MM.1S (cell line): ENCODE measurements around the gene MYZAP.

ENCODE experiments used
- DNase-seq: peaks from one replicate; pipeline ENCODE4 v3.0.0-alpha.2; 2015
- H2AFZ ChIP-seq: fragments of 300-600 bp; sonication (generic); 2 replicates; pipeline ENCODE4 v1.6.0; 2016; ENCODE audit warnings: antibody characterized with exemption, low read length
- H3F3A ChIP-seq: fragments of 300-600 bp; sonication (generic); 2 replicates; pipeline ENCODE4 v1.6.1; 2016; ENCODE audit warnings: mild to moderate bottlenecking, antibody characterized with exemption, low read length, moderate library complexity, mixed read lengths; ENCODE audit not compliant: insufficient read depth
- H3K27ac ChIP-seq: fragments of 300-600 bp; sonication (generic); 2 replicates; pipeline ENCODE4 v1.5.1; 2016; ENCODE audit warnings: mild to moderate bottlenecking, low read length
- H3K27me3 ChIP-seq: fragments of 300-600 bp; sonication (generic); replicated peaks from 2 replicates; pipeline ENCODE4 v1.6.0; 2016; ENCODE audit warnings: low read length; ENCODE audit not compliant: insufficient read depth
- H3K36me3 ChIP-seq: fragments of 300-600 bp; sonication (generic); replicated peaks from 2 replicates; pipeline ENCODE4 v1.6.1; 2016; ENCODE audit warnings: mild to moderate bottlenecking, low read length, mixed read lengths; ENCODE audit not compliant: insufficient read depth
- H3K4me1 ChIP-seq: fragments of 300-600 bp; sonication (generic); 2 replicates; pipeline ENCODE4 v1.6.1; 2016; ENCODE audit warnings: low read length, mixed read lengths
- H3K4me2 ChIP-seq: fragments of 300-600 bp; sonication (generic); 2 replicates; pipeline ENCODE4 v1.6.0; 2016; ENCODE audit warnings: low read depth, low read length
- H3K4me3 ChIP-seq: fragments of 300-600 bp; sonication (generic); 2 replicates; pipeline ENCODE4 v1.5.1; 2016; ENCODE audit warnings: low read length, mixed read lengths
- H3K79me2 ChIP-seq: fragments of 300-600 bp; sonication (generic); 2 replicates; pipeline ENCODE4 v1.6.1; 2016; ENCODE audit warnings: mixed run types, low read length, mixed read lengths
- H3K9ac ChIP-seq: fragments of 300-600 bp; sonication (generic); 2 replicates; pipeline ENCODE4 v1.6.1; 2016; ENCODE audit warnings: low read length, mixed read lengths
- H3K9me2 ChIP-seq: fragments of 300-600 bp; sonication (generic); replicated peaks from 2 replicates; pipeline ENCODE4 v1.6.1; 2016; ENCODE audit warnings: mild to moderate bottlenecking, low read length, mixed read lengths; ENCODE audit not compliant: insufficient read depth
- H3K9me3 ChIP-seq: fragments of 300-600 bp; sonication (generic); replicated peaks from 2 replicates; pipeline ENCODE4 v1.6.1; 2016; ENCODE audit warnings: mild to moderate bottlenecking, low read length, mixed read lengths; ENCODE audit not compliant: insufficient read depth
- H4K20me1 ChIP-seq: fragments of 300-600 bp; sonication (generic); 2 replicates; pipeline ENCODE4 v1.6.1; 2016; ENCODE audit warnings: mild to moderate bottlenecking, low read length, moderate library complexity, mixed read lengths; ENCODE audit not compliant: insufficient read depth
- EZH2 ChIP-seq: fragments of 300-600 bp; sonication (generic); optimal IDR thresholded peaks from 2 replicates; pipeline ENCODE3; 2017; ENCODE audit warnings: low read depth, mild to moderate bottlenecking, antibody characterized with exemption, low read length, mixed read lengths
- EZH2phosphoT487 ChIP-seq: fragments of 300-600 bp; sonication (generic); IDR thresholded peaks from 2 replicates; pipeline ENCODE4 v1.6.1; 2018; ENCODE audit warnings: antibody characterized with exemption, low read length
- TF ChIP-seq, protein P1 (sequence below): fragments of 300-600 bp; sonication (generic); IDR thresholded peaks from 2 replicates; pipeline ENCODE4 v1.5.1; 2016; ENCODE audit warnings: antibody characterized with exemption, low read length, mixed read lengths

The MYZAP gene

DNA sequence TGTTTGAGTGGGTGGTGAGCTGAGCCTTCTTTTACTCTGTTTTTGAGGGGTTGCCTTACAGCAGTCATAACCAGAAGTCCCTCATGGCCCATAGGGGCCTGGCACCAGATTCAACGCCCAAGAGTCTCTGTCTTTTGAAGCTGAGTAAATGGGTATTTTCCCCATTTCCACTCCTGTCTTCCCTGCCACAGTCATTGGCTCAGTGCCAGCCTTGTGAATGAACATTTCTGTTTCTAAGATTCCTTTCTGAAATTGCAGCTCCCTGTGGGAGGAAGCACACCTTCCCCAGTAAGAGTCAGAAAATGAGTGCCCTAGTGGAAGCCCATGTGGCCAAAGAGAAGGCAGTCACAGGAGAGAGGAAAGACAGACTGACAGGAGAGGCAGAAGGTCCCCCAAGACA lies 71.1 kb downstream of the MYZAP start:
- no peak overlapping the region for H2AFZ ChIP-seq
- no peaks in the 10 kb centered on the region for H3K9me2 ChIP-seq
- H3K4me2 ChIP-seq: no peak overlapping the region
- no peaks in the 10 kb centered on the region for H3K4me1 ChIP-seq
- TF ChIP-seq EZH2phosphoT487 (no peak), EZH2 (no peak)
- TF ChIP-seq, protein P1, sequence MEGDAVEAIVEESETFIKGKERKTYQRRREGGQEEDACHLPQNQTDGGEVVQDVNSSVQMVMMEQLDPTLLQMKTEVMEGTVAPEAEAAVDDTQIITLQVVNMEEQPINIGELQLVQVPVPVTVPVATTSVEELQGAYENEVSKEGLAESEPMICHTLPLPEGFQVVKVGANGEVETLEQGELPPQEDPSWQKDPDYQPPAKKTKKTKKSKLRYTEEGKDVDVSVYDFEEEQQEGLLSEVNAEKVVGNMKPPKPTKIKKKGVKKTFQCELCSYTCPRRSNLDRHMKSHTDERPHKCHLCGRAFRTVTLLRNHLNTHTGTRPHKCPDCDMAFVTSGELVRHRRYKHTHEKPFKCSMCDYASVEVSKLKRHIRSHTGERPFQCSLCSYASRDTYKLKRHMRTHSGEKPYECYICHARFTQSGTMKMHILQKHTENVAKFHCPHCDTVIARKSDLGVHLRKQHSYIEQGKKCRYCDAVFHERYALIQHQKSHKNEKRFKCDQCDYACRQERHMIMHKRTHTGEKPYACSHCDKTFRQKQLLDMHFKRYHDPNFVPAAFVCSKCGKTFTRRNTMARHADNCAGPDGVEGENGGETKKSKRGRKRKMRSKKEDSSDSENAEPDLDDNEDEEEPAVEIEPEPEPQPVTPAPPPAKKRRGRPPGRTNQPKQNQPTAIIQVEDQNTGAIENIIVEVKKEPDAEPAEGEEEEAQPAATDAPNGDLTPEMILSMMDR: no peak
- H3K9me3 ChIP-seq: no peaks in the 10 kb centered on the region
- DNase-seq: no peak
- H3F3A ChIP-seq: no peaks in the 10 kb centered on the region
- no peak overlapping the region for H3K4me3 ChIP-seq
- no peaks in the 10 kb centered on the region for H3K27me3 ChIP-seq
- no peaks in the 10 kb centered on the region for H4K20me1 ChIP-seq
- H3K36me3 ChIP-seq: no peaks in the 10 kb centered on the region
- H3K9ac ChIP-seq: no peak overlapping the region
- no peaks in the 10 kb centered on the region for H3K79me2 ChIP-seq
- H3K27ac ChIP-seq: no peak overlapping the region

DNA sequence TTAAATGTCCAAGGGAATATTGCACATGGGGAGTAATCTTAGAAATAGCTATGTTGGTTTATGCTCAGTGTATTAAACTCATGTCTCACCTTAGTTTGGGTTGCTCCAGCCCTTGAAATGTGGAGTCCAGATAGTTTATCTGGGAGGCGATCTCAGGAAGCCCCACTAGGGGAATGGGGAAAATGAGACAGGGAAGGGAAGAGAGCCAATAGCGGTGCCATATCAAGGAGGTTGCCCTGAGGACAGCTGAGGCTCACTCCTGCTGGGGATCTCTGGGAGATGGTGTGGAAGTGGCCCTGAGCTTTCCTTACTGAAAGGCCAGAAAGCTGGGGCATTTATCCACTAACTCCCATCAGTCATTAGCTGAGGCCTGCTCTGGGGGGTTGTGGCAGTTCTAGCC lies 71.6 kb downstream of the MYZAP start:
- no peaks in the 10 kb centered on the region for H4K20me1 ChIP-seq
- no peak for DNase-seq
- H2AFZ ChIP-seq: no peak overlapping the region
- no peak for TF ChIP-seq EZH2phosphoT487
- no peaks in the 10 kb centered on the region for H3K36me3 ChIP-seq
- no peak overlapping the region for H3K4me3 ChIP-seq
- no peak overlapping the region for H3K27ac ChIP-seq
- H3K9me3 ChIP-seq: no peaks in the 10 kb centered on the region
- H3K27me3 ChIP-seq: no peaks in the 10 kb centered on the region
- no peak overlapping the region for H3K9ac ChIP-seq
- no peaks in the 10 kb centered on the region for H3F3A ChIP-seq
- no peaks in the 10 kb centered on the region for H3K4me1 ChIP-seq
- no peak overlapping the region for H3K4me2 ChIP-seq
- no peaks in the 10 kb centered on the region for H3K9me2 ChIP-seq
- no peaks in the 10 kb centered on the region for H3K79me2 ChIP-seq

DNA sequence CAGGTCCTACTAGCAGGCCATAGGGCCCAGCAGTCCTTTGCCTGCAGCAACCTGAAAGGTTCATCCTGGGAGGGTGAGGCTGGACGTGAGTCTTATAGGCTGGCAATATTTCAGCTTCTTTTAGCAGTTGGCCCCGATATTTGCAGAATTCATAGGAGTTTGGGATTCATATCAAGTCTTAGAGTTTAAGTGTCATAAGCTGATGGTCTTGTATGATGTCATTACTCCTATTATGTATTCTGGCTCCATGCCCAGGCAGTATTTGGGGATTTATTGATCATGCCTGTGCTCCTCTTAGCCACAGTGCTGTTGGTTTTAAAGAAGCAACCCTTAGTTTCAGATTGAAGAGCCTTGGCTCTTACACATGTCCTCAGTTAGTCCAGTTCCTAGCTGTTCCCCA lies 73.5 kb downstream of the MYZAP start:
- no peak overlapping the region for H3K4me2 ChIP-seq
- H3K27me3 ChIP-seq: no peaks in the 10 kb centered on the region
- TF ChIP-seq, protein P1: no peak
- TF ChIP-seq EZH2: no peak
- no peak for TF ChIP-seq EZH2phosphoT487
- H3K79me2 ChIP-seq: no peaks in the 10 kb centered on the region
- H2AFZ ChIP-seq: no peak overlapping the region
- no peaks in the 10 kb centered on the region for H3K36me3 ChIP-seq
- H3K4me1 ChIP-seq: no peaks in the 10 kb centered on the region
- H3K9me2 ChIP-seq: no peaks in the 10 kb centered on the region
- DNase-seq: no peak
- H3K4me3 ChIP-seq: no peak overlapping the region
- no peaks in the 10 kb centered on the region for H4K20me1 ChIP-seq
- no peaks in the 10 kb centered on the region for H3K9me3 ChIP-seq
- H3K27ac ChIP-seq: no peak overlapping the region
- H3F3A ChIP-seq: no peaks in the 10 kb centered on the region
- H3K9ac ChIP-seq: no peak overlapping the region

DNA sequence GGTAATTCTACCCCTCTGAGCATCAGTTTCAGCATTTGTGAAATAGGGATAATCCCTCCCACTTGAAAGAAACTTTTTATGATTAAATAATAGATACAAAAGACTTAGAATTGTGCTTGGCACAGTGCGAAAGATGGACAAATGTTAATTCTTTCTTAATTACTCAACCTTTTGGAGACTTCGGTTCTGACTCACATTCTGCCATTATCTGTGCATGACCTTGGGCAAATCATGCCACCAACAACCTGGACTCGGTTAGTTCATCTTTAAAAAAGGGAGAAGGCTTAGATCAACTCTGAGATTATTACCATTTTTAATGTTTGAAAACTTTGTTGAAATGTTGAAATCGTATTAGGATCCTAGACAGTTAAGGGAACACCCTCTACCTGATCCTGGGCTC lies 74.2 kb downstream of the MYZAP start:
- Histone ChIP-seq H3K36me3 (no peaks in the 10 kb centered on the region), H3K4me3 (no peak overlapping the region), H3K9me2 (no peaks in the 10 kb centered on the region), H3K79me2 (no peaks in the 10 kb centered on the region), H3K9me3 (no peaks in the 10 kb centered on the region), H3K4me1 (no peaks in the 10 kb centered on the region), H3K27ac (no peak overlapping the region), H2AFZ (no peak overlapping the region), H3K27me3 (no peaks in the 10 kb centered on the region), H3K4me2 (no peak overlapping the region), H3K9ac (no peak overlapping the region), H3F3A (no peaks in the 10 kb centered on the region), H4K20me1 (no peaks in the 10 kb centered on the region)
- DNase-seq: no peak
- TF ChIP-seq EZH2 (no peak), EZH2phosphoT487 (no peak)
- TF ChIP-seq, protein P1: no peak
